ENCODE data around the gene CTAG1B.
"Not testable (repeated sequence)": the region's sequence is repeated elsewhere in the genome, so short reads cannot be mapped to it uniquely, and the experiment has no call there.

The CTAG1B gene

GRCh38 chrX:154619182-154619581, at the start of gene CTAG1B:
Gene CTAG1B (minus strand): TSS chrX:154619282. CDS start chrX:154619218, 64 bp downstream.
- not testable (repeated sequence) for DNase-seq (ENCODE audit: low read depth in 2 of 2)

- no peak for DNase-seq (ENCODE audit: low read depth in 2 of 2)
Measured at GRCh38 chrX:154661899-154662298, 42.8 kb upstream of the CTAG1B start.

- DNase-seq (ENCODE audit: low read depth in 2 of 2), result no peak
Measured at GRCh38 chrX:154661170-154661569, 42.1 kb upstream of the CTAG1B start.

- no peak for DNase-seq (ENCODE audit: low read depth in 2 of 2)
Measured at GRCh38 chrX:154660541-154660940, 41.5 kb upstream of the CTAG1B start.

GRCh38 chrX:154658957-154659356, 39.9 kb upstream of the CTAG1B start:
- no peak for DNase-seq (ENCODE audit: low read depth in 2 of 2)

- no peak for DNase-seq (ENCODE audit: low read depth in 2 of 2)
Measured at GRCh38 chrX:154658187-154658586, 39.1 kb upstream of the CTAG1B start.

DNA sequence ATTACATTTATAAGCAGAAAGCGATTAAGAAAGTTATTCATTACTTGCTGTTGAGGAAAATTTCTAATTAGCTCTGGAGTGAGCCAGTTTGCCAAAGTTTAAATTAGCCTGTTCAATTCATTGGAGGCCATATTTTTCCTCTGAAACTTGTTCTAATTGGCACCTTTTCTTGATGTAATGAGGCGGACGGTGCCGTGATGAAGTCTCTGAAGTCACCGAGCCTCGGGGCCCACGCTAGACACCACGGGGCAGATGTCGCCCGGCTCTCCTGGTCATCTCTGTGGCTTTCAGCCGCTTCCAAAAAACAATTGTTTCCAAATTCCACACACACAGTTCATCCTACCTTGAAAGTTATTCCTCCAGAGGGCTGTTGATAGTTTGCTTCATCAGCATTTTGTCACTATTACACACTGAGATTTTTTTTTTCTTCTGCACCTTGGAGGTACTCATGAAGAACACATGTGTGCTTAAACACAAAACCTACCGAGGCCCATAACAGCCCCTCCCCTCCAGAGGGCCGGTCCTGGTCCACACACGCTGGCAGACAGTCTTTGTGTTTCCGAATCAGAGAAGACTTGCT, 38.2 kb upstream of the CTAG1B start:
- no peak for DNase-seq (ENCODE audit: low read depth in 2 of 2)

GRCh38 chrX:154655786-154656185, 36.7 kb upstream of the CTAG1B start:
- DNase-seq (ENCODE audit: low read depth in 2 of 2), result no peak

DNA sequence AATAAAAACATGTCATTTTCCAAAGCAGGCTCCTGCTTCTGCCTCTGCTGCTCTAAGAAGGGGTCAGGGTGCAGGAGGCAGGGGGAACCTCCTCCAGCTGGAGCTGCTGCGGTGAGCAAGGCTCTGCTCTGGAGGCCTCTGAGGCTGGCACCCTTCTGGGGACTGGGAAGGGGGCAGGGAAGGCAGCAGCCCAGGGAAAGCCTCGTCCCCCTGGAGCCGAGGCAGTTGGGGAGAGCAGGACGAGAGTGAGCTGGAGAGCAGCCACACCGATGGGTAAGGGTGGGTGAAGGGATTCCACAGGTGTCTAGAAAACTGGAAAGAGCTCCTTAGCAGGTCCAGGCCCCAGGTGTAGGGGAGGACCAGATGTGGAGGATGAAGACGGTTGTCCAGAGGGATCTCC, 36.3 kb upstream of the CTAG1B start:
- no peak for DNase-seq (ENCODE audit: low read depth in 2 of 2)

DNA sequence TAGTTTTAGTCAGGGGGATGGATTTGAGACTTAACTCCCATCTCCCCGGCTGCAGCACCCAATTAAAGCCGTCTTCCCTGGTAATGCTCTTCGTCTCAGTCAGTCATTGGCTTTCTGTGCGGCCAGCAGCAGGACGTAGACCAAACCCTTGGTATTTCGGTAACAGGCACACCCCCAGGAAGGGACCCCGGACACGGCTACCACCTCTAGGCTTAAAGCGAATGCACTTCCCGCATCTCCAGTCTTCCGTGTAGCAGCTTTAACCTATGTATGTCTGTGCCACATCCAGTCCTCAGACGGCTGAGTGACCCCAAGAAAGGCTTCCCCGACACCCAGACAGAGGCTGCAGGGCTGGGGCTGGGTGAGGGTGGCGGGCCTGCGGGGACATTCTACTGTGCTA, 35.8 kb upstream of the CTAG1B start:
- DNase-seq (ENCODE audit: low read depth in 2 of 2), result no peak

GRCh38 chrX:154654372-154654771, 35.3 kb upstream of the CTAG1B start:
- no peak for DNase-seq (ENCODE audit: low read depth in 2 of 2)

- DNase-seq (ENCODE audit: low read depth in 2 of 2), result not testable (repeated sequence)
Measured at GRCh38 chrX:154653413-154653812, 34.3 kb upstream of the CTAG1B start, which contains the start of gene CTAG2. Gene CTAG2 (minus strand): TSS chrX:154653579. CDS start chrX:154653515, 64 bp downstream.

DNA sequence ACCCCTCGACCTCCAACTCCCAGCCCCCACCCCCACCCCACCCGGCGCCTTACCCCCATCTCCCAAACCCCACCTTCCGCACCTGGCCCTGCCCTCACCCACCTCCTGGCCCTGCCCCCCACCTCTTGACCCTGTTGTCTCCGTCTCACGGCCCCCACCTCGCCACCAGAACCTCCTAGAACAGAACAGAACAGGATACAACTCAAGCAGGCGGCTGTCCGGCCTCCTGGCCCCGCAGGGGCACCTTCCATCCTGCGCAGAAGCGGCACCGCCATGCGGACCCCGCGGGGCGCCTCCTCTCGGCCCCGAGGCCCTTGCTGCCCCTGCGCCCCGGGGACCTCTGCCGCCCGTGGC, 33.9 kb upstream of the CTAG1B start:
- DNase-seq (ENCODE audit: low read depth in 2 of 2), result no peak

GRCh38 chrX:154652311-154653047, 33.4 kb upstream of the CTAG1B start:
- DNase-seq (ENCODE audit: low read depth in 2 of 2), result no peak

DNA sequence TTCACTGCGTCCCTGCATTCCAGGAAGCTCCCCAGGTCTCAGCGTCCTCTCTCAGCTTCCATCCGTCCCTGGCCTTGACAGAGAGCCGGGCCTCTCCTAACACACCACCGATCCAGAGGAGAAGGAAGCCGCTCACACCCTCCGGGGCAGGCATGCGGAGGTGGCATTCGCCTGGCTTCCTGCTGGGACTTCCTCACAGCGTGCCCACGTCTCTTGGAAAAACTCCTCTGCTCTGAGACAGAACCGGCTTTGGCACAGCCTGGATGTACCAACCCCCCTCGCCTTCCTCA, 31.1 kb upstream of the CTAG1B start:
- no peak for DNase-seq (ENCODE audit: low read depth in 2 of 2)

GRCh38 chrX:154649503-154650220, 30.6 kb upstream of the CTAG1B start:
- no peak for DNase-seq (ENCODE audit: low read depth in 2 of 2)

- DNase-seq (ENCODE audit: low read depth in 2 of 2), result no peak
Measured at GRCh38 chrX:154648931-154649330, 29.8 kb upstream of the CTAG1B start.

DNA sequence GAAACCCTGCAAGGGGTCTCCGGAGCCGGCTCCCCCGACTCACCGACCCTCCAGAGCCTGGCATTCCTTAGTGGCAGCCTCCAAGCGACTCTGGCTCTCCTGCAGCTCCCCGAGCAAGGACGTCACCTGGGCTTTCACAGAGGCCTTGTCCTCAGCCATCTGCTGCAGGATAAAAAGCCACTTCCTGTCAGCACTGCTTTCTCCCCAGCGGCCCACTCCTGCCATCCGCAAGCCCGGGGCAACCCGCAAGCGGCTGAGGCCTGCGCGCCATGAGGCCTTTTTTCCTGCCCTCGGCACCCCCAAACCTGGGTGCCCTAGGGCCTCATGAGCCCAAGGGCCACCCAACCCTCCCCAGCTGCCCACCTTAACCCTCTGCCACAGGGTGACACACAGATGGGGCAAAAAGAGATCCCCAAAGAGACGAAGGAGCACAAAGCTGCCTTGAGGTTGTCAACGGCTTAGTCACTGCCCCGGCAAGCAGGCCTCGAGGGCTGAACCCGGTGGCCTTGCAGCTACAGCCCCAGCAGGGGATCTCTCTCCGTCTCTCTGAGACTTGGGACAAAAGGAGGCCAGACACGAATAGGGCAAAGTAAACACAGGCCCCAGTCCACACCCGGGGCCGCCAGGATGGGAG, 26.8 kb upstream of the CTAG1B start:
- not testable (repeated sequence) for DNase-seq (ENCODE audit: low read depth in 2 of 2)

- DNase-seq (ENCODE audit: low read depth in 2 of 2), result not testable (repeated sequence)
Measured at GRCh38 chrX:154643708-154644107, 24.6 kb upstream of the CTAG1B start.

DNA sequence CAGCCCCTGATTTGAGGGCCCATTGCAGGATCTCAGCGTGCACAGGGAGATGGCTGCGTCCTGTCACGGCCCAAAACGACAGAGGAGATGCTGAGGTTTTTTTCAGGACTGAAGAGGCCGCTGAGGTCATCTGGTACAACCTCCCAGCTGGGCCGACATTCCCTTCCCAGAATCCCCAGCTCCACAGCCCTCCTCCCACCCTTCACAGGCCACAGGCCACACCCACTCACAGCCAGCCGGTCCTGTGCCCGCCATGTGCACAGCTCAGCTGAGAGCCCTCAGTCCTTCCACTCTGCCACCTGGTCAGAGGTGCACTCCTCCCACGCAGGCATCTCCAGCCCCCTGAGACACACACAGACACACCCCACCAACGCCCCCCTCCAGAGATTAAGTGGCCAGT, 22.7 kb upstream of the CTAG1B start:
- DNase-seq (ENCODE audit: low read depth in 2 of 2), result not testable (repeated sequence)

DNA sequence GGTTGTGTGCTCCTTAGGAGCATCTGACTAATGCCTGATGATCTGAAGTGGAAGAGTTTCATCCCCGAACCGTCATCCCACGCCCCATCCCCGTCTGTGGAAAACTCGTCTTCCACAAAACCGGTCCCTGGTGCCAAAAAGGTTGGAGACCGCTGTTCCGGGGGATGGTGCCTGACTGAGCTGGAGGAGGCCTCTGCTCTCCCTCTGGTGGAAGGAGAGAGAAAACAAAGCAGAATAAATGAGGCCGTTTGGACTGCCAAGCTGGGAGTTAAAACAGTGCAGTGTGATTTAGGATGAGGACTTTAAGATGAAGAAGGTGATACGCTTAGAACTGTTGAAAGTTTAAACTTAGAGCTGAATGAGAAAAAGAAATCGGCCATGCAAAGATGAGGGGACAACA, 14.6 kb upstream of the CTAG1B start:
- DNase-seq (ENCODE audit: low read depth in 2 of 2), result not testable (repeated sequence)

DNA sequence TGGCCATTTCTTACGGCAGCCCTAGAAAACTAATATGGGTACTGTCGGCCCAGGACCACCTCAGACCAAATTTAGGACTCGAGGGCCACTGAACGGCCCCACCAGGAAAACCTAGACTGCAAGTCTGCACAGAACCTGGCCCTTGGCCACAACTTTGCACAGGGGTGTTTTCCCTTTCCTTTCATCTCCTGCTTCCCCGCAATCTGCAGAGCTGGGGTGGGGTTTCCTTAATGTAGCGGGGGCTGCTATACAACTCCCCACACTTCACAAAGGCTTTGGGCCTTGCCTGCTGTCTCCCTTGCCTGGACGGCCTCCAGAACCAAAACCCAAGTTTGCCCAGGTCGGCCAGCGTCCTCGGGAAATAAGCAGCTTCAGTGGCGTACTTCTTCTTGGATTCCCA, 11.9 kb upstream of the CTAG1B start:
- DNase-seq (ENCODE audit: low read depth in 2 of 2), result not testable (repeated sequence)

GRCh38 chrX:154628960-154629359, 9.9 kb upstream of the CTAG1B start:
- not testable (repeated sequence) for DNase-seq (ENCODE audit: low read depth in 2 of 2)

All from stimulated activated CD8-positive, alpha-beta memory T cell treated with anti-CD3 and anti-CD28 coated beads, Interleukin-15, amount 100 ng/mL, for 48 hours (primary cell).